IPS-20b (cell line): ENCODE measurements around the gene C3orf20.

Experiments
- H3K27ac ChIP-seq: one replicate; pipeline ENCODE4 v1.5.1; 2013; ENCODE audit warnings: low read length
- H3K27me3 ChIP-seq: 2 replicates; pipeline ENCODE4 v1.6.1; 2013; ENCODE audit warnings: mild to moderate bottlenecking, low read length, inconsistent platforms; ENCODE audit not compliant: insufficient read depth
- H3K36me3 ChIP-seq: 2 replicates; pipeline ENCODE4 v1.6.1; 2013; ENCODE audit warnings: low read depth, mild to moderate bottlenecking, inconsistent platforms, low read length, moderate library complexity; ENCODE audit not compliant: insufficient read depth
- H3K4me1 ChIP-seq: 2 replicates; pipeline ENCODE4 v1.6.1; 2013; ENCODE audit warnings: mild to moderate bottlenecking, control low read depth, inconsistent platforms, low read length, moderate library complexity; ENCODE audit not compliant: insufficient read depth
- H3K4me3 ChIP-seq: 2 replicates; pipeline ENCODE4 v1.5.1; 2013; ENCODE audit warnings: mild to moderate bottlenecking, low read length, inconsistent platforms
- H3K9ac ChIP-seq: 2 replicates; pipeline ENCODE4 v1.6.1; 2013; ENCODE audit warnings: low read depth, mild to moderate bottlenecking, inconsistent platforms, low read length, moderate library complexity
- H3K9me3 ChIP-seq: 2 replicates; pipeline ENCODE4 v1.6.1; 2013; ENCODE audit warnings: mild to moderate bottlenecking, low read depth, low read length, inconsistent platforms; ENCODE audit not compliant: insufficient read depth

Gene C3orf20

GRCh38 chr3:14762701-14763100, 87.8 kb downstream of the C3orf20 start:
- H3K9ac ChIP-seq: no peak overlapping the region
- no peaks in the 10 kb centered on the region for H3K36me3 ChIP-seq
- H3K27me3 ChIP-seq: no peaks in the 10 kb centered on the region
- no peak overlapping the region for H3K4me3 ChIP-seq
- no peak overlapping the region for H3K27ac ChIP-seq
- no peaks in the 10 kb centered on the region for H3K9me3 ChIP-seq
- H3K4me1 ChIP-seq: no peaks in the 10 kb centered on the region

GRCh38 chr3:14764331-14765059, 89.6 kb downstream of the C3orf20 start:
- Histone ChIP-seq H3K4me1 (no peaks in the 10 kb centered on the region), H3K27me3 (no peaks in the 10 kb centered on the region), H3K36me3 (no peaks in the 10 kb centered on the region), H3K9me3 (no peaks in the 10 kb centered on the region), H3K9ac (no peak overlapping the region), H3K27ac (no peak overlapping the region), H3K4me3 (no peak overlapping the region)

DNA sequence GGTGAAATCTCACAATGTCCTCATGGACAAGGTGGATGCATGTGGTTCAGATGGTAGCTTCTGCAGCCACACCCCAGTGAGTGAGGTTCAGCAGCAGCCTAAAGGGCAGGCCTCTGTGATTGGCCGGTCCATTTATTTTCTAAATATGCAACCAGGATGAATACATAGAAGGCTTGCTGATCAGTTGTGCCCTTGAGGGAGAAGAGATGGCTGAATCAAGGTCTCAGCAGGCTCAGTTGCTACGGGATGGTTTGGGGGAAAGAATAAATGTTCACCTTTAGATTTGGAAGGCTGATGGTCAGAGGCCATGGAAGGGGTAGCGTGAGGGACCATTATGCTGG, 90.1 kb downstream of the C3orf20 start:
- no peak overlapping the region for H3K27ac ChIP-seq
- no peaks in the 10 kb centered on the region for H3K4me1 ChIP-seq
- no peak overlapping the region for H3K9ac ChIP-seq
- H3K9me3 ChIP-seq: no peaks in the 10 kb centered on the region
- no peaks in the 10 kb centered on the region for H3K36me3 ChIP-seq
- no peak overlapping the region for H3K4me3 ChIP-seq
- H3K27me3 ChIP-seq: no peaks in the 10 kb centered on the region

DNA sequence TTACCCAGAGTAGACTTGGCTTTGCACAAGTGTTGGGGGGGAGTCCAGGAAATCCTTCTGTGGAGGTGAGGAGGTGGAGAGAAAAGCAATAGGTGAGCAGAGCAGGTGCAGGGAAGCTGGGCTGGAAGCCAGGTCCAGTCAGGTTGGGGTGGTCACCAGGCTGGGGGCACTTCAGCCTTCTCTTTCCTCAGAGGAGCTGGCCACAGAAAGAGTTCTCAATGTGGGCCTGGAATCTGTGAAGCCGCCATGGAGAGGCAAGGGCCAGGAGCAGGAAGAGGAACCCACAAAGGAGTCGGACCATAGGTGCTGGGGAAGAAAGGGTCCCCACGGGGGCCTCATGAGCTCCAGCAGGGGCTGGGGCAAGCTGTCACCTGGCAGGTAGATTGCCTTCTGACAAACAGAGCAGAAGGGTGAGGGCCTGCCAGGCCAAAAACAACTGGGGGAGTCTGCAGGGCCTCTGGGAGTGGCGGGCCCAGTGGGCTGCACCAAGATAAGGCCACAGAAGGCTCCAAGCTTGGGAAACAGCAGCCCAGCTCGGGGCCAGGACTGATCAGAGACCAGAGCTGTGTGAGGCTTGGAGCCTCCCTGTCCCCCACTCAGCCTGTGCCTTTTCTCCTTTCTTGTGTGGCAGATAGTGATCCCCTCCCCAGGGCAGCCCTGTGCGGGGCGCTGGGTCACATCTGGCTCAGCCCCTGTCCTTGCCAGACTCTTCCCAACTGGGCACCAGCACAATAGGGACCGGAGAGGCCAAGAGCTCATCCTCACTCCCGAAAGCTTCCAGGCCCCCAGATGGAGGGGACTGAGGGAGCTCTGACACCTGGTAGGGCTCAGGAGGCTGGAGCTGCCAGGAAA, 90.9 kb downstream of the C3orf20 start:
- no peak overlapping the region for H3K27ac ChIP-seq
- no peak overlapping the region for H3K4me3 ChIP-seq
- no peaks in the 10 kb centered on the region for H3K27me3 ChIP-seq
- H3K4me1 ChIP-seq: no peaks in the 10 kb centered on the region
- no peaks in the 10 kb centered on the region for H3K9me3 ChIP-seq
- H3K9ac ChIP-seq: no peak overlapping the region
- H3K36me3 ChIP-seq: no peaks in the 10 kb centered on the region

- no peak overlapping the region for H3K27ac ChIP-seq
- no peak overlapping the region for H3K9ac ChIP-seq
- H3K4me1 ChIP-seq: no peaks in the 10 kb centered on the region
- no peak overlapping the region for H3K4me3 ChIP-seq
- H3K27me3 ChIP-seq: no peaks in the 10 kb centered on the region
- H3K9me3 ChIP-seq: no peaks in the 10 kb centered on the region
- no peaks in the 10 kb centered on the region for H3K36me3 ChIP-seq
These were observed 91.7 kb downstream of the C3orf20 start for GRCh38 chr3:14766428-14767244.

- Histone ChIP-seq H3K4me1 (no peaks in the 10 kb centered on the region), H3K9me3 (no peaks in the 10 kb centered on the region), H3K4me3 (no peak overlapping the region), H3K9ac (no peak overlapping the region), H3K27me3 (no peaks in the 10 kb centered on the region), H3K36me3 (no peaks in the 10 kb centered on the region), H3K27ac (no peak overlapping the region)
These were observed 92.5 kb downstream of the C3orf20 start for GRCh38 chr3:14767245-14768051.

DNA sequence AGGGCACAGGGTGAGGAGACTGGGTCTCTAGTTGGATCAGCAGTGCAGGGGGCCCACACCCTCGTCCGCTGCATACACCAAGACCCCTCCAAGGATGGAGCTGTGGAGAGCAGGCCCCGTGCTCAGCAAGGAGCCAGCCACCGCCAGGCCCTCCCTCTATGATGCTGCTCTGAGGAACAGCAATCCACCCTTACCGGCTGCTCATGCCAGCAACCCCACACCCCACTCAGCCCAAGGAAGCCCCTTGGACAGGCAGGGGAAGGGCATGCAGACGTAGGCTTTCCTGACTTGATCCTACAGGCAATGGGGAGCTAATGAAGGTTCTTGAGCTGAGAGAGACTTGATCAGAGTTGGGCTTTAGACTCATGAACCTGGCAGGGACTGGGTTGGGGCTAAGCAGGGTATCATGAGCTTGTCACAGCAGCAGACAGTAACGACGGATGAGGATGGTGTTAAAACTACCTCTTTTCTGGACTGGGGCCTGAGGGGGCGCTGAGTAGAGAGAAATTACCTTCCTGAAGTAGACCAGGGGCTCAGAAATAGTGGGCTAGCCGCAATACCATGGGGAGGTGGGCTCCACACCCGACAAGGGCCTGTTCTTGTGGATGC, 93.3 kb downstream of the C3orf20 start:
- Histone ChIP-seq H3K9ac (no peak overlapping the region), H3K27me3 (no peaks in the 10 kb centered on the region), H3K4me3 (no peak overlapping the region)

DNA sequence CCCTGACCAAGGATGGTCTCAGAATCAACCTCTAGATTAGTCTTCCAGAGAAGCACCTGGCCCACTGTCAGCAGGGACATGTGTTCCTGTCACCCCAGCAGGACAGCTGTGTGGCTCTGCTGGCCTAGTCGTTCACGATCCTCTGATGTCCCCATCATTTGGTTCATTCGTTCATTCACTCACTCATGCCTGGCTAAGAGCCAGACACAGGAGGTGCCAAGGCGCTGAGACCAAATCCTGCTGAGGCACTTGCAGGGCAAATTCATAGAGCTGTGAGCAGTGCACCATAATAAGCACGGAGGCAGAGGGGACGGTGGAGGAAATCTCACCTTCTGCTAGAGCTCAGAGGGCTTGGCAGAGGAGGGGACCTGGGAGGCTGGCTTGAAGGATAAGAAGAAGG, 93.9 kb downstream of the C3orf20 start:
- H3K27ac ChIP-seq: no peak overlapping the region
- H3K9ac ChIP-seq: no peak overlapping the region
- H3K27me3 ChIP-seq: no peaks in the 10 kb centered on the region

More for the DNA sequence above, 93.3 kb downstream of the C3orf20 start:
- H3K9me3 ChIP-seq: no peaks in the 10 kb centered on the region
- no peak overlapping the region for H3K27ac ChIP-seq
- H3K4me1 ChIP-seq: peaks cover 6% of the 10 kb centered on the region; the same call in 1 of the 2 replicates
- no peaks in the 10 kb centered on the region for H3K36me3 ChIP-seq

GRCh38 chr3:14769544-14770325, 94.8 kb downstream of the C3orf20 start:
- no peak overlapping the region for H3K9ac ChIP-seq
- H3K4me1 ChIP-seq: peaks cover 14% of the 10 kb centered on the region; the same call in 1 of the 2 replicates
- H3K27me3 ChIP-seq: no peaks in the 10 kb centered on the region
- no peak overlapping the region for H3K27ac ChIP-seq
- H3K36me3 ChIP-seq: no peaks in the 10 kb centered on the region
- no peaks in the 10 kb centered on the region for H3K9me3 ChIP-seq
- no peak overlapping the region for H3K4me3 ChIP-seq

More for the DNA sequence above, 93.9 kb downstream of the C3orf20 start:
- H3K9me3 ChIP-seq: no peaks in the 10 kb centered on the region
- H3K36me3 ChIP-seq: no peaks in the 10 kb centered on the region
- H3K4me1 ChIP-seq: peaks cover 11% of the 10 kb centered on the region; the same call in 1 of the 2 replicates
- H3K4me3 ChIP-seq: no peak overlapping the region

- H3K4me1 ChIP-seq: peaks cover 14% of the 10 kb centered on the region; the same call in 1 of the 2 replicates
- no peak overlapping the region for H3K9ac ChIP-seq
- H3K27ac ChIP-seq: no peak overlapping the region
- H3K4me3 ChIP-seq: no peak overlapping the region
- no peaks in the 10 kb centered on the region for H3K36me3 ChIP-seq
- H3K27me3 ChIP-seq: no peaks in the 10 kb centered on the region
- H3K9me3 ChIP-seq: no peaks in the 10 kb centered on the region
These were observed 95.7 kb downstream of the C3orf20 start for GRCh38 chr3:14770591-14770990.
